K562 (cell line): Measurements from ENCODE around the gene ADGRB3. TPM values are rescaled to one million over a fixed set of nuclear protein-coding genes. Genes with fewer than 3 reads are reported as not detected.
A peak's percentile ranks its signal among the peaks of the same experiment; 100 is the strongest.

ENCODE experiments used
- ARID2 ChIP-seq: fragments of 450-650 bp; IDR thresholded peaks from 2 replicates; pipeline ENCODE4 v1.6.1; 2017; ENCODE audit warnings: antibody characterized with exemption, mild to moderate bottlenecking
- CBX2 ChIP-seq: fragments of 200-600 bp; sonication (generic); IDR thresholded peaks from one replicate; pipeline ENCODE4 v1.6.1; 2012; ENCODE audit warnings: mild to moderate bottlenecking, low read length, inconsistent platforms; ENCODE audit not compliant: insufficient read depth, poor library complexity, severe bottlenecking
- CEBPG ChIP-seq, 3 experiments: fragments of 200-800 bp in 1 of 3; sonication (Bioruptor generic) in 1 of 3; sonication (generic) in 1 of 3; formaldehyde crosslinking in 1 of 3; IDR thresholded peaks in 2 of 3; conservative IDR thresholded peaks in 1 of 3; 2 replicates each; pipeline versions ENCODE4 v1.6.1 to v1.8.0; 2016 to 2022; ENCODE audit warnings: missing compliant biosample characterization in 2 of 3, missing genetic modification characterization in 2 of 3, mild to moderate bottlenecking in 1 of 3, missing genetic modification reagents in 1 of 3
- DPF2 ChIP-seq: fragments of 450-650 bp; IDR thresholded peaks from 2 replicates; pipeline ENCODE4 v1.6.1; 2016
- ESRRA ChIP-seq: fragments of 450-650 bp; IDR thresholded peaks from 2 replicates; pipeline ENCODE4 v1.6.1; 2014; ENCODE audit warnings: low read depth, mild to moderate bottlenecking, moderate library complexity, borderline replicate concordance
- GABPA ChIP-seq: fragments of 200-800 bp; sonication (Bioruptor generic); conservative IDR thresholded peaks from 2 replicates; pipeline ENCODE4 v1.6.1; 2016; ENCODE audit warnings: low read depth, missing genetic modification characterization, missing compliant biosample characterization
- HCFC1 ChIP-seq: IDR thresholded peaks from 2 replicates; pipeline ENCODE4 v1.6.1; 2012; ENCODE audit warnings: low read depth, low read length, improper control_type of control experiment
- ILF3 ChIP-seq: fragments of 450-650 bp; IDR thresholded peaks from 2 replicates; pipeline ENCODE4 v1.6.1; 2018; ENCODE audit warnings: antibody characterized with exemption, mild to moderate bottlenecking, moderate library complexity, borderline replicate concordance
- MBD2 ChIP-seq: sonication (generic); IDR thresholded peaks from 2 replicates; pipeline ENCODE4 v1.6.1; 2016; ENCODE audit warnings: low read depth, borderline replicate concordance
- MEIS2 ChIP-seq: fragments of 450-650 bp; IDR thresholded peaks from 2 replicates; pipeline ENCODE4 v1.6.1; 2014; ENCODE audit warnings: mild to moderate bottlenecking; ENCODE audit not compliant: partially characterized antibody
- NCOA1 ChIP-seq: fragments of 450-650 bp; IDR thresholded peaks from 2 replicates; pipeline ENCODE4 v1.6.1; 2016; ENCODE audit warnings: low read depth
- NFYB ChIP-seq: IDR thresholded peaks from 2 replicates; pipeline ENCODE4 v1.6.1; 2011; ENCODE audit warnings: mild to moderate bottlenecking, moderate library complexity; ENCODE audit not compliant: insufficient read length; ENCODE audit errors: extremely low read depth
- RBFOX2 ChIP-seq: fragments of 200-400 bp; formaldehyde crosslinking; IDR thresholded peaks from 2 replicates; pipeline ENCODE4 v1.6.1; 2017; ENCODE audit warnings: low read depth, mild to moderate bottlenecking, low read length, moderate library complexity
- SMARCC2 ChIP-seq: fragments of 450-650 bp; IDR thresholded peaks from 2 replicates; pipeline ENCODE4 v1.6.1; 2017; ENCODE audit warnings: antibody characterized with exemption, moderate library complexity, mild to moderate bottlenecking, low read depth
- SRSF3 ChIP-seq: fragments of 200-400 bp; formaldehyde crosslinking; IDR thresholded peaks from 2 replicates; pipeline ENCODE4 v1.6.1; 2016; ENCODE audit warnings: mild to moderate bottlenecking, low read length, moderate library complexity; ENCODE audit not compliant: insufficient read depth
- ZNF445 ChIP-seq: fragments of 250-450 bp; sonication (Bioruptor Pico); IDR thresholded peaks from 2 replicates; pipeline ENCODE4 v1.4.0; 2020; ENCODE audit warnings: low read depth, mild to moderate bottlenecking, moderate library complexity
- ZNF57 ChIP-seq: fragments of 450-650 bp; formaldehyde crosslinking; IDR thresholded peaks from 2 replicates; pipeline ENCODE4 v1.4.0; 2020; ENCODE audit warnings: mild to moderate bottlenecking, moderate library complexity
- polyA plus RNA-seq, 8 experiments: library from polyadenylated mRNA; depleted of rRNA in 4 of 8; stranded (reverse) in 5 of 8; unstranded in 3 of 8; fragments of >200 nt; fragmentation: Nextera tagmentation in 2 of 8; fragmentation: Illumina TruSeq in 1 of 8; extraction: Ambion mirVana in 2 of 8; extraction: Trizol in 1 of 8; gene quantifications; 2 replicates each; pipeline versions ENCODE4 v1.2.1 to v1.2.3, GENCODE V29; 2011 to 2014; ENCODE audit warnings: inconsistent platforms in 1 of 8, missing spikeins in 1 of 8
- total RNA-seq, 7 experiments: library from RNA; depleted of rRNA in 6 of 7; stranded (reverse); fragments of >200 nt in 6 of 7; fragmentation: Illumina TruSeq in 2 of 7; extraction: Trizol in 2 of 7; gene quantifications; 2 replicates each; pipeline versions ENCODE4 v1.2.1 to v1.2.3, GENCODE V29; 2011 to 2021; ENCODE audit warnings: low replicate concordance in 1 of 7
- TF ChIP-seq, protein P1 (sequence below): fragments of 250-450 bp; sonication (Bioruptor Pico); IDR thresholded peaks from 2 replicates; pipeline ENCODE4 v1.5.0; 2021
- TF ChIP-seq, protein P2 (sequence below): sonication (generic); formaldehyde crosslinking; IDR thresholded peaks from 2 replicates; pipeline ENCODE4 v1.8.0; 2023; ENCODE audit warnings: missing genetic modification reagents, mild to moderate bottlenecking, borderline replicate concordance

The ADGRB3 gene
- total and polyA plus RNA-seq, 9 of the 15 experiments (the other 6 are each of a cell fraction or from before 2014, with no cell fraction given), result 0.90 to 7.8 (median 2.4) TPM

DNA sequence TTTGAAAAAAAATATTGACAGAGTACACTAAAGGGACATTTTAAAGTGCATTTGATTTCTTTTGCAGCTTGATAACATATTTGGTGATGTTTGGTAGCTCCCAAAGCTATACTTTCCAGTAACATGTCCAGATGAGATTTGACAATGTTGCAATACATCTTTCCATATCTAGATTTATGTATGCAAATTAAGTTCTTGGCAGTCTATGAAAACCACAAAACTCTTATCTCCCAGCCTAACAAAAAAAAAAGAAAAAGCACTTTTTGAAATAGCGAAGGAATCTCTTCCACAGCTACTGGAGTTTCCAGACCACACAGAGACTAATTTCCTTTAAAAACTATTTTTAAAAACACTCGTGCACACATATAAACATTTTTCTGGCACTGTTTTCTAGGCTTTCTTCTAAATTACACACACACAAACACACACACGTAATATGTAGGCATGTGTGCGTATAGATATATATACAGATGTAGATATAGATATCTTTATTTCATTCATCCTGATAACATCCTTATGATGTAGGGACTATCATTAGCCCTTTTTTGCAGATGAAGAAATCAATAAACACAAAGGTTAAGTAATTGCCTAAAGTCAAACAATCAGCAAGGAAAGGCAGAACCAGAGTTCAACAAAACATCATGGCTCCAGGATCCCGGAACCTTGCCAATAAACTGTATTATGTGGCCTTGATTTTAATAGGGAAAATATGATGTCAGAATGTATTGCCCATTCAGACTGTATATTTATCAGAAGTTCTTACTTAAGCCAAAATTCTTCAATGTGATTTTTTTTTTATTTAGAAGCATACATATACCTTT, 93.3 kb downstream of the ADGRB3 start (continued):
- TF ChIP-seq NFYB, result no peak
- no peak for TF ChIP-seq ILF3
- TF ChIP-seq, protein P1, sequence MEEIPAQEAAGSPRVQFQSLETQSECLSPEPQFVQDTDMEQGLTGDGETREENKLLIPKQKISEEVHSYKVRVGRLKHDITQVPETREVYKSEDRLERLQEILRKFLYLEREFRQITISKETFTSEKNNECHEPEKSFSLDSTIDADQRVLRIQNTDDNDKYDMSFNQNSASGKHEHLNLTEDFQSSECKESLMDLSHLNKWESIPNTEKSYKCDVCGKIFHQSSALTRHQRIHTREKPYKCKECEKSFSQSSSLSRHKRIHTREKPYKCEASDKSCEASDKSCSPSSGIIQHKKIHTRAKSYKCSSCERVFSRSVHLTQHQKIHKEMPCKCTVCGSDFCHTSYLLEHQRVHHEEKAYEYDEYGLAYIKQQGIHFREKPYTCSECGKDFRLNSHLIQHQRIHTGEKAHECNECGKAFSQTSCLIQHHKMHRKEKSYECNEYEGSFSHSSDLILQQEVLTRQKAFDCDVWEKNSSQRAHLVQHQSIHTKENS (CRISPR knock-in tag), result no peak
- no peak for TF ChIP-seq ZNF445 (CRISPR knock-in tag)
- TF ChIP-seq RBFOX2, result no peak
- peak; percentile 93 for TF ChIP-seq MEIS2
- TF ChIP-seq HCFC1, result no peak
- TF ChIP-seq ESRRA, result peak; percentile 81; the same call in 1 of the 2 replicates
- no peak for TF ChIP-seq SRSF3
- TF ChIP-seq GABPA, result 0 out of 2 replicates have a peak, but pooled peaks have one; percentile 25
- TF ChIP-seq DPF2, result peak; percentile 79; the same call in 1 of the 2 replicates
- TF ChIP-seq NCOA1, result no peak
- no peak for TF ChIP-seq CEBPG (CRISPR knock-in tag; IDR thresholded peaks at IDR 0.05)
- TF ChIP-seq CEBPG (tag; conservative IDR thresholded peaks at IDR 0.05 in 1 of 2, IDR thresholded peaks at IDR 0.05 in 1 of 2), result peak; percentile 81 to 93
- TF ChIP-seq ZNF57, result no peak
- no peak for TF ChIP-seq MBD2
- peak; percentile 53; the same call in 1 of the 2 replicates for TF ChIP-seq SMARCC2
- TF ChIP-seq, protein P2, sequence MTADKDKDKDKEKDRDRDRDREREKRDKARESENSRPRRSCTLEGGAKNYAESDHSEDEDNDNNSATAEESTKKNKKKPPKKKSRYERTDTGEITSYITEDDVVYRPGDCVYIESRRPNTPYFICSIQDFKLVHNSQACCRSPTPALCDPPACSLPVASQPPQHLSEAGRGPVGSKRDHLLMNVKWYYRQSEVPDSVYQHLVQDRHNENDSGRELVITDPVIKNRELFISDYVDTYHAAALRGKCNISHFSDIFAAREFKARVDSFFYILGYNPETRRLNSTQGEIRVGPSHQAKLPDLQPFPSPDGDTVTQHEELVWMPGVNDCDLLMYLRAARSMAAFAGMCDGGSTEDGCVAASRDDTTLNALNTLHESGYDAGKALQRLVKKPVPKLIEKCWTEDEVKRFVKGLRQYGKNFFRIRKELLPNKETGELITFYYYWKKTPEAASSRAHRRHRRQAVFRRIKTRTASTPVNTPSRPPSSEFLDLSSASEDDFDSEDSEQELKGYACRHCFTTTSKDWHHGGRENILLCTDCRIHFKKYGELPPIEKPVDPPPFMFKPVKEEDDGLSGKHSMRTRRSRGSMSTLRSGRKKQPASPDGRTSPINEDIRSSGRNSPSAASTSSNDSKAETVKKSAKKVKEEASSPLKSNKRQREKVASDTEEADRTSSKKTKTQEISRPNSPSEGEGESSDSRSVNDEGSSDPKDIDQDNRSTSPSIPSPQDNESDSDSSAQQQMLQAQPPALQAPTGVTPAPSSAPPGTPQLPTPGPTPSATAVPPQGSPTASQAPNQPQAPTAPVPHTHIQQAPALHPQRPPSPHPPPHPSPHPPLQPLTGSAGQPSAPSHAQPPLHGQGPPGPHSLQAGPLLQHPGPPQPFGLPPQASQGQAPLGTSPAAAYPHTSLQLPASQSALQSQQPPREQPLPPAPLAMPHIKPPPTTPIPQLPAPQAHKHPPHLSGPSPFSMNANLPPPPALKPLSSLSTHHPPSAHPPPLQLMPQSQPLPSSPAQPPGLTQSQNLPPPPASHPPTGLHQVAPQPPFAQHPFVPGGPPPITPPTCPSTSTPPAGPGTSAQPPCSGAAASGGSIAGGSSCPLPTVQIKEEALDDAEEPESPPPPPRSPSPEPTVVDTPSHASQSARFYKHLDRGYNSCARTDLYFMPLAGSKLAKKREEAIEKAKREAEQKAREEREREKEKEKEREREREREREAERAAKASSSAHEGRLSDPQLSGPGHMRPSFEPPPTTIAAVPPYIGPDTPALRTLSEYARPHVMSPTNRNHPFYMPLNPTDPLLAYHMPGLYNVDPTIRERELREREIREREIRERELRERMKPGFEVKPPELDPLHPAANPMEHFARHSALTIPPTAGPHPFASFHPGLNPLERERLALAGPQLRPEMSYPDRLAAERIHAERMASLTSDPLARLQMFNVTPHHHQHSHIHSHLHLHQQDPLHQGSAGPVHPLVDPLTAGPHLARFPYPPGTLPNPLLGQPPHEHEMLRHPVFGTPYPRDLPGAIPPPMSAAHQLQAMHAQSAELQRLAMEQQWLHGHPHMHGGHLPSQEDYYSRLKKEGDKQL (CRISPR knock-in tag), result no peak
- TF ChIP-seq CBX2, result no peak
- TF ChIP-seq ARID2, result no peak
